ENCODE measurements around the gene RAB3B.
"Not testable (repeated sequence)": the region's sequence is repeated elsewhere in the genome, so short reads cannot be mapped to it uniquely, and the experiment has no call there.

The RAB3B gene

GRCh38 chr1:51922040-51922439 lies 68.5 kb downstream of the RAB3B start:
- DNase-seq (ENCODE audit: low read depth in 1 of 2, low spot score in 1 of 2): no peak

DNA sequence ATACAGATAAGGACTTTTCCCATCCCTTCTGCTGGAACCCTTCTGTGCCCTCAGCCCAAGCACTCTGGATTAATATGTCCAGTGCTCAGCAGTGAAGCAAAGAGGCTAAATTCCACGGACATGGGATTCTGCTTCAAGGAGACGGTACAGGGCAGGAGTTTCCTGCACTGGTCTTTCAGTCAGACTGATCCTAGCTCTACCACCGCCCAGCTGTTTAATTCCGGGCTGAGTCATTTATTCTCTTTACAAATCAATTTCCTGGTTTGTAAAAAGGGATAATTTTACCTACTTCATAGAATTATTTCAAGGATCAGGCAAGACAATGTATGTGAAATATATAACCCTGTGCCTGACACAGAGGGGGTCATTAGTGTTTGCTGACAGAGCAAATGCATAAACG lies 70.4 kb downstream of the RAB3B start:
- no peak for DNase-seq (ENCODE audit: low read depth in 1 of 2, low spot score in 1 of 2)

GRCh38 chr1:51919684-51920083 lies 70.8 kb downstream of the RAB3B start:
- DNase-seq (ENCODE audit: low read depth in 1 of 2, low spot score in 1 of 2): no peak

GRCh38 chr1:51916587-51917405 lies 73.7 kb downstream of the RAB3B start:
- DNase-seq (ENCODE audit: low read depth in 1 of 2, low spot score in 1 of 2): no peak

GRCh38 chr1:51915951-51916350 lies 74.5 kb downstream of the RAB3B start:
- DNase-seq (ENCODE audit: low read depth in 1 of 2, low spot score in 1 of 2): no peak

GRCh38 chr1:51912881-51913280 lies 77.6 kb downstream of the RAB3B start:
- DNase-seq (ENCODE audit: low read depth in 1 of 2, low spot score in 1 of 2): no peak

DNA sequence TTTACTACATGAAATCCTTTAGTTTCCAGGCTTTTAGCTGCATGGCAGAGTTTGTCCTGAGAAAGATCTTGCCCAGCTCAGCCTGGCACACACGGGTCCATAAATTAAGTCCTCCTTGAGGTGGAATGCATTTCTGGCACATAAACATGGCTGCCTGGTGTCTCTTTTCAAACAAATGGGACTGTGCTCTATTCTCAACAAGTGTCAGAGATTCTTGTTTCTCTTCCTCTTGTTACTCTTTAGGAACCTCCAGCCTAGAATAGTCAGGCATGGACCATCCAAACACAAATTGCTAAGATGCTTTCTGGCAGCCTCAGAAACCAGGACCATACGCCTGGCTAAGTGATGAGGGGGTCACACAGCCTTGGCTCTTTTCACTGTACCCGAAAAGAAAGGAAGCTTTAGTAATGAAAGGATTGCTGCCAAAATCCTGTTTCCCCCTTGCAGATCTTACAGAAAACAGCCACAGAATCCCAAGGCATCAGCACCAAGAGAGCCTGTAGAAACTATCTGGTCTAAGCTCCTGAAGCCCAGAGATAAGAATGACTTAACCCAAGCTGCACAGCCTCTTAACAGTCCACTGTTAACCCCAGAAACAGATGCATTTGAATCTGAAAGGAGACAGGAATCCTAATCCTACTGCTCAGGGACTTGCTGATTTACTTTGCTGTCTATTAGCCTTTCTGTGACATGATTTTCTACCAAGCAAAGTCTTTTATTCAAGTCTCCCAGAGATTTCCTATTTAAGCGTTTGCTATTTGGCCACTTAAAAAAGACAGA lies 80.1 kb downstream of the RAB3B start:
- no peak for DNase-seq (ENCODE audit: low read depth in 1 of 2, low spot score in 1 of 2)

DNA sequence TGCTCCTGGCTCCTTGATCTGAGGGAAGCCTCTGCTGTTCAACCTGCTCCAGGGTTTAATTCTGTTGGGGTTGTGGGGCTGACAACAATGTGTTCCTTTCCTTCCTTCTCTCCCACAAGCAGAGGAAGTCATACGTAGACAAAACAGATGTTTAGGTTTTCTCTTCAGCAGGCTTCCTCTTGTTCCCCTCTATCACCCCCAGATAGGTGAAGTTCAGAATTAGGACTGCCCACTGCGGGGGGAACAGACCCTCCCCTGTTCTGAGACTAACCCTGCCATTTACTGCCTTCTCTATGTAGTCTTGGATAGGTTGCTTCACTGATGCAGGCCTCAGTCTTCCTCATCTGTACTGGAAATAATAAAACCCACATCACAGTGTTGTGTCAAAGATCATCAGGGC lies 82.0 kb downstream of the RAB3B start:
- DNase-seq (ENCODE audit: low read depth in 1 of 2, low spot score in 1 of 2): no peak

- no peak for DNase-seq (ENCODE audit: low read depth in 1 of 2, low spot score in 1 of 2)
Observed at GRCh38 chr1:51907079-51907702, 83.3 kb downstream of the RAB3B start.

DNA sequence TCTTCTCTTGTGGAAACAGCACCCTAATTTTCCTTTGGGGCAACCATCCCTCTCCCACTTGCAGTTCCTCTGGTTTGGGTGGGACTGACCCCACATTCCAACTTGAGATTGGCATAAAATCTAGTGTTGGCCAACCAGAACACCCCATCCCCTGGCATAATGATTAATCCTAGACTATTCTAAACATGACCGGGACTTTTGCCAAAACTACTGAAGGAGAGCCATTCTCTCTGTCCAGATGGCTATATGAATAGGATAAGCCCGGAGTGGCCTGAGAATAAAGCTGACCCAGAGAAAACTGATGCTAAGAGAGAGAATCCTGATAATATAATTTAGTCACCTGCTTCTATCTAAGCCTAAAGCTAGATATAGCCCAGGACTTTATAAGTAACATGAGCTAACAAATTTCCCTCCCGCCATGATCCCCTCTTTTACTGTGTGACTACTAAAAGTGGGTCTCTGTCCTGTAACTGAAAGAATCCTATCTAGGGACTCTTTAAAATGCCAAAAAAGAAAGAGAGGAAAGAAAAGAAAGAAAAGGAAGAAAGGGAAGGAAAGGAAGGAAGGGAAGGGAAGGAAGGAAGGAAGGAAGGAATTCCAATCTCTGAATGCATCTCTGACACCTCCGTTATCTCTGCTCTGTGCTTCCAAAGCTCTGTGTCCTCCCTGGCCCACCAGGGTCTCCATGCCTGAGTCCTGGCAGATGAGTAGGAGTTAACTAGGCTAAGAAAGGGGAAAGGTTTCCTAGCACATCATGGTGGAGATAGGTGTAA lies 84.0 kb downstream of the RAB3B start:
- DNase-seq (ENCODE audit: low read depth in 1 of 2, low spot score in 1 of 2): no peak

DNA sequence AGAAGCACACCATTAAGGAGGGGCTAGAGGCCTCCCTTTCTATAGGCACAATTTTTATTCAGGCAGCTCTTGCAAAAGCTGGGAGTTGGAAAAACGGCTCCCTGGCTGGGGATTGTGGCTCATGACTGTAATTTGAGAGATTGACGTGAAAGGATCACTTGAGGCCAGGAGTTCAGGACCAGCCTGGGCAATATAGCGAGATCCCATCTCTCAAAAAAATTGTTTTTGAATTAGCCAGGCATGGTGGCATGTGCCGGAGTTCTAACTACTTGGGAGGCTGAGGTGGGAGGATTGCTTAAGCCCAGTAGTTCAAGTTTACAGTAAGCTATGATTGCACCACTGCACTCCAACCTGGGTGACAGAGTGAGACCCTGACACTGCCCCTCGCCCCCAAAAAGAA lies 88.0 kb downstream of the RAB3B start:
- DNase-seq (ENCODE audit: low read depth in 1 of 2, low spot score in 1 of 2): no peak

- DNase-seq (ENCODE audit: low read depth in 1 of 2, low spot score in 1 of 2): no peak
Observed at GRCh38 chr1:51901151-51901550, 89.3 kb downstream of the RAB3B start.

GRCh38 chr1:51899022-51899421 lies 91.5 kb downstream of the RAB3B start:
- DNase-seq (ENCODE audit: low read depth in 1 of 2, low spot score in 1 of 2): no peak

- no peak for DNase-seq (ENCODE audit: low read depth in 1 of 2, low spot score in 1 of 2)
Observed at GRCh38 chr1:51898090-51898734, 92.3 kb downstream of the RAB3B start.

DNA sequence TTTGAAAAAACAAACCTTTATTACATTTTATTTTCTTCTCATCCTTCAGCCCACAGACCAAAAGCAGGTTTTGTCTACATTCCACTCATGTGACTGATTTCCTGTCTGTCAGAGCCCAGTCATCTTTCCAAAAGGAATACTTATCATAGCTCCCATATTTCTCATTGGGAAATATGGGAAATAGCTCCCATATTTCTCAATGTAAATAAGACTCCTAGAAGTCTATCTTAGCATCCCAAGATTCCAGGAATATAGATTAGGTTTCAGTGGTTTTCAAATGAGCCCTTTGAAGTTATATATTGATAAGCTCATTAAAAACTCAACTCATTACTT lies 92.8 kb downstream of the RAB3B start:
- DNase-seq (ENCODE audit: low read depth in 1 of 2, low spot score in 1 of 2): no peak

DNA sequence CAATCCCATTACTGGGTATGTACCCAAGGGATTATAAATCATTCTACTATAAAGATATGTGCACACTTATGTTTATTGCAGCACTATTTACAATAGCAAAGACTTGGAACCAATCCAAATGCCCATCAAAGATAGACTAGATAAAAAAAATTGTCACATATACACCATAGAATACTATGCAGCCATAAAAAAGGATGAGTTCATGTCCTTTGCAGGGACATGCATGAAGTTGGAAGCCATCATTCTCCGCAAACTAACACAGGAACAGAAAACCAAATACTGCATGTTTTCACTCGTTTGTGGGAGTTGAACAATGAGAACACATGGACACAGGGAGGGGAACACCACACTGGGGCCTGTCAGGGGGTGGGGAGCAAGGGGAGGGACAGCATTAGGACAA lies 95.8 kb downstream of the RAB3B start:
- DNase-seq (ENCODE audit: low read depth in 1 of 2, low spot score in 1 of 2): not testable (repeated sequence)

DNA sequence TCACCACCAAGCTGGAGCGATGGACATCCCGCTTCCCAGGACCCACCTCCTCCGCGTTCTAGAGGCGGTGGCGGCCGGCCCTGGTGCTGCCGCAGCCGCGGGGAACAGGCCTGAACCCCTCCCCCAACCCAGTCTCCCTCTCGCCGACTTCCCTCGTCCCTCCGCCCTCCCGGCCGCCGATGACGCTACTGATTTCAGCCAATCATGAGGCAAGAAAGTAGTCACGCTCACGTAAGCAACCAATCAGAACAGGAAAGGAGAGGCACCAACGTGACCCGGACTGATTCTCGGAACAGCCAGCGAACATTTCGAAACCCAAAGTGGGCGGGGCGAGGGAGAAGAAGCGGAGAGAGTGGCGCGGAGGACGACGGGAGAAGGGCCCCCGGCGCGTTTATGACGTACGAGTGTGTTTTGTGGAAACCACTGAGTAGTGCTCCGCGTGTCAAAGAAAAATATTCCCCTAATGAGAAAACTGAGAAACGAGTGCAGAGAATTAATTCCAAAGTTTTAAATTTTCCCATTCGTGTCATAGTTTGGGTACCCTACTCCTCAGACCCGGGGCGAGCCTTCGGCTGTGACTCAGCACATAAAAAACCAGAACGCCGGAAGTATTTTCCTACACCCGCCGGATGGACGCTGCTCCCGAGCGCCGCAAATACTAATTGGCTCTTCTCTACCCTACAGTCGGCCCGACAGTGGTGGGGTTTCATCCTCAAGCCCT lies 111.7 kb downstream of the RAB3B start, which contains the start of gene NRDC:
NRDC (minus strand) TSS at position 112 of the 721 bp plus-strand sequence. CDS start 112 bp downstream, outside the sequence.
- DNase-seq (ENCODE audit: low read depth in 1 of 2, low spot score in 1 of 2): peak; percentile 94 to 97

DNA sequence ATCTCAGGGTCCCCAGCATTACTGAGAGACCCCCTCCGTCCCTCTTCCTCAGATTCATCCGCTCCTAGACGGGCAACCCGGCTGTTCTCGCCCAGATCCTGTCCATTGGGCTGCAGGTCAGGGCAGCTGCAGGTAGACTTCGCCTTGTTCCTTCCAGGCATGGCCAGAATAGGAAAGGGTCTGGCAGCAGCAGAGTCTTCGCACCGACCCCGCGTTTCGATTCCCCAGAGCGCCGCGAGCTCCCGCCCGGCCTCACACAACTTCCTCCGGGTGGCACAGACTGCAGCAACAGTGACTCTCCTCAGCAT lies 112.2 kb downstream of the RAB3B start:
- no peak for DNase-seq (ENCODE audit: low read depth in 1 of 2, low spot score in 1 of 2)

DNA sequence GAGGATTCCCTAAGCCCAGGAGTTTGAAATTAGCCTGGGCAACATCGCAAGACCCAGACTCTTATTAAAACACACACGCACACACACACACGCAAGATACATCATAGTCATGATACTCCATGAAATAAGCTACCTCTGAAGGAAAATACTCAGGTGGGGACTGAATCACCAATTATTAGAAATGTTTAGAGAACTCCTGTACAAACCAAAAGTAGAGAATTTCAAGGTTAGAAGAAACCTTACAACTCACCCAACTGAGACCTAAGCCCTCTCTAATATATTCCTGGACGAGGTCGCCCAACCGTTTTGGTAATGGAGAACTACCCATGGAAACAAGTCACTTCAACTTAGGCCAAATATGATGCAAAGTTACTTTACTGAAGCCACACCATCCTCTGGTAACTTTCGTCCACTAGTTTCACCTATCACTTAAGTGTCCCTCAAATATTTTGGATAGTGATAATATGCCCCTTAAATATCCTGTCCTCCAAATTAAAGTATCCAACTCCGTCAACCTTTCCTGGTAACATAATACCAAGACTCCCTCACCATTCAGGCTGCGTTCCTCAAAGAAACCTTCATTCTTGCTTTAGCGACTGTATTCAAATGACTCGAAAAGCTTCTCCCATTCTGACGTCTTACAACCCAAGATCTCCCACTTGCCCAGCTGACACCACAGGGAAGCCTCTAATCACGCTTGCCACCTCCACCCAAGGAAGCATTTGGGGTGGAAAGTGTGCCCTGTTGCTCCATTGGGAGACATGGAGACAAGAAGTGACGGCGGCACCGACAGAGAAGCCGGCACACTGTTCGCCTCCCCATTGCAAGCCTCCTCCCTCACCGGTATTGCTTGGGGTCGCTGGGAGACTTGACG lies 112.8 kb downstream of the RAB3B start:
- DNase-seq (ENCODE audit: low read depth in 1 of 2, low spot score in 1 of 2): no peak

Measured in stimulated activated CD4-positive, alpha-beta T cell treated with anti-CD3 and anti-CD28 coated beads, Interleukin-15, amount 100 ng/mL, for 1 hour (primary cell).